K562 (cell line): ENCODE results near the gene ISYNA1.

Source experiments
- EZH2 ChIP-seq: IDR thresholded peaks from 2 replicates; pipeline ENCODE4 v1.6.1; 2012; ENCODE audit warnings: low read depth, mild to moderate bottlenecking, inconsistent platforms, low read length, borderline replicate concordance
- FOXM1 ChIP-seq, 2 experiments: fragments of 450-650 bp in 1 of 2; sonication (generic) in 1 of 2; formaldehyde crosslinking in 1 of 2; IDR thresholded peaks; 2 replicates each; pipeline versions ENCODE4 v1.6.1 to v1.9.0; 2017 to 2022; ENCODE audit warnings: low read depth in 2 of 2, mild to moderate bottlenecking in 2 of 2, missing genetic modification reagents in 1 of 2, moderate library complexity in 1 of 2
- MTA2 ChIP-seq: fragments of 450-650 bp; IDR thresholded peaks from 2 replicates; pipeline ENCODE4 v1.6.1; 2016; ENCODE audit warnings: low read depth
- POLR2A ChIP-seq: fragments of 450-650 bp; conservative IDR thresholded peaks from 2 replicates; pipeline ENCODE4 v1.6.1; 2016
- RUNX1 ChIP-seq: sonication (generic); IDR thresholded peaks from 2 replicates; pipeline ENCODE4 v1.6.1; 2016; ENCODE audit warnings: antibody characterized with exemption, low read depth
- YBX1 ChIP-seq: fragments of 450-650 bp; IDR thresholded peaks from 2 replicates; pipeline ENCODE4 v1.7.1; 2016; ENCODE audit warnings: mild to moderate bottlenecking
- ZBTB2 ChIP-seq: fragments of 450-650 bp; IDR thresholded peaks from 2 replicates; pipeline ENCODE4 v1.6.1; 2016; ENCODE audit warnings: antibody characterized with exemption
- ZBTB8A ChIP-seq: fragments of 450-650 bp; IDR thresholded peaks from 2 replicates; pipeline ENCODE4 v1.6.1; 2018; ENCODE audit warnings: mild to moderate bottlenecking, moderate library complexity; ENCODE audit not compliant: partially characterized antibody
- ZNF263 ChIP-seq: sonication (generic); formaldehyde crosslinking; IDR thresholded peaks from 2 replicates; pipeline ENCODE4 v1.8.0; 2022; ENCODE audit warnings: mild to moderate bottlenecking, missing genetic modification reagents, borderline replicate concordance
- TF ChIP-seq, protein P1 (sequence below), 3 experiments: IDR thresholded peaks in 2 of 3; conservative IDR thresholded peaks in 1 of 3; 2 replicates each; pipeline ENCODE4 v1.5.1; 2011 to 2012; ENCODE audit warnings: low read length in 3 of 3, mild to moderate bottlenecking in 3 of 3, control low read depth in 2 of 3, improper control_type of control experiment in 1 of 3, inconsistent platforms in 1 of 3, low read depth in 1 of 3, mixed read lengths in 1 of 3, moderate library complexity in 1 of 3; ENCODE audit not compliant: insufficient read depth in 2 of 3
- TF ChIP-seq, protein P2 (sequence below): fragments of 250-450 bp; sonication (Bioruptor Pico); IDR thresholded peaks from 2 replicates; pipeline ENCODE4 v1.5.0; 2022; ENCODE audit warnings: mild to moderate bottlenecking

GRCh38 chr19:18384775-18385174 is 53.2 kb downstream of the ISYNA1 start:
- TF ChIP-seq FOXM1 (IDR thresholded peaks at IDR 0.05; ENCODE audit: low read depth) (no peak), FOXM1 (CRISPR knock-in tag; IDR thresholded peaks at IDR 0.05; ENCODE audit: low read depth) (no peak), POLR2A (no peak), ZNF263 (CRISPR knock-in tag) (no peak), ZBTB2 (no peak), EZH2 (no peak), RUNX1 (no peak), ZBTB8A (no peak), MTA2 (no peak), YBX1 (no peak)
- TF ChIP-seq, protein P1, sequence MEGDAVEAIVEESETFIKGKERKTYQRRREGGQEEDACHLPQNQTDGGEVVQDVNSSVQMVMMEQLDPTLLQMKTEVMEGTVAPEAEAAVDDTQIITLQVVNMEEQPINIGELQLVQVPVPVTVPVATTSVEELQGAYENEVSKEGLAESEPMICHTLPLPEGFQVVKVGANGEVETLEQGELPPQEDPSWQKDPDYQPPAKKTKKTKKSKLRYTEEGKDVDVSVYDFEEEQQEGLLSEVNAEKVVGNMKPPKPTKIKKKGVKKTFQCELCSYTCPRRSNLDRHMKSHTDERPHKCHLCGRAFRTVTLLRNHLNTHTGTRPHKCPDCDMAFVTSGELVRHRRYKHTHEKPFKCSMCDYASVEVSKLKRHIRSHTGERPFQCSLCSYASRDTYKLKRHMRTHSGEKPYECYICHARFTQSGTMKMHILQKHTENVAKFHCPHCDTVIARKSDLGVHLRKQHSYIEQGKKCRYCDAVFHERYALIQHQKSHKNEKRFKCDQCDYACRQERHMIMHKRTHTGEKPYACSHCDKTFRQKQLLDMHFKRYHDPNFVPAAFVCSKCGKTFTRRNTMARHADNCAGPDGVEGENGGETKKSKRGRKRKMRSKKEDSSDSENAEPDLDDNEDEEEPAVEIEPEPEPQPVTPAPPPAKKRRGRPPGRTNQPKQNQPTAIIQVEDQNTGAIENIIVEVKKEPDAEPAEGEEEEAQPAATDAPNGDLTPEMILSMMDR (IDR thresholded peaks at IDR 0.05 in 2 of 3, conservative IDR thresholded peaks at IDR 0.05 in 1 of 3; ENCODE audit: insufficient read depth in 2 of 3, low read depth in 1 of 3, low read length in 3 of 3), result no peak
- TF ChIP-seq, protein P2, sequence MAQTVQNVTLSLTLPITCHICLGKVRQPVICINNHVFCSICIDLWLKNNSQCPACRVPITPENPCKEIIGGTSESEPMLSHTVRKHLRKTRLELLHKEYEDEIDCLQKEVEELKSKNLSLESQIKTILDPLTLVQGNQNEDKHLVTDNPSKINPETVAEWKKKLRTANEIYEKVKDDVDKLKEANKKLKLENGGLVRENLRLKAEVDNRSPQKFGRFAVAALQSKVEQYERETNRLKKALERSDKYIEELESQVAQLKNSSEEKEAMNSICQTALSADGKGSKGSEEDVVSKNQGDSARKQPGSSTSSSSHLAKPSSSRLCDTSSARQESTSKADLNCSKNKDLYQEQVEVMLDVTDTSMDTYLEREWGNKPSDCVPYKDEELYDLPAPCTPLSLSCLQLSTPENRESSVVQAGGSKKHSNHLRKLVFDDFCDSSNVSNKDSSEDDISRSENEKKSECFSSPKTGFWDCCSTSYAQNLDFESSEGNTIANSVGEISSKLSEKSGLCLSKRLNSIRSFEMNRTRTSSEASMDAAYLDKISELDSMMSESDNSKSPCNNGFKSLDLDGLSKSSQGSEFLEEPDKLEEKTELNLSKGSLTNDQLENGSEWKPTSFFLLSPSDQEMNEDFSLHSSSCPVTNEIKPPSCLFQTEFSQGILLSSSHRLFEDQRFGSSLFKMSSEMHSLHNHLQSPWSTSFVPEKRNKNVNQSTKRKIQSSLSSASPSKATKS (CRISPR knock-in tag), result no peak
